ENCODE measurements around the gene WDR1. TPM values are rescaled to one million over a fixed set of nuclear protein-coding genes. Genes with fewer than 3 reads are reported as not detected.

WDR1 gene
- total and polyA plus RNA-seq, 2 of the 13 experiments (the other 11 are each of a cell fraction or from before 2014, with no cell fraction given) = 106 to 198 TPM

GRCh38 chr4:10063544-10064300, 52.9 kb downstream of the WDR1 start (continued):
- TF ChIP-seq, protein P1, sequence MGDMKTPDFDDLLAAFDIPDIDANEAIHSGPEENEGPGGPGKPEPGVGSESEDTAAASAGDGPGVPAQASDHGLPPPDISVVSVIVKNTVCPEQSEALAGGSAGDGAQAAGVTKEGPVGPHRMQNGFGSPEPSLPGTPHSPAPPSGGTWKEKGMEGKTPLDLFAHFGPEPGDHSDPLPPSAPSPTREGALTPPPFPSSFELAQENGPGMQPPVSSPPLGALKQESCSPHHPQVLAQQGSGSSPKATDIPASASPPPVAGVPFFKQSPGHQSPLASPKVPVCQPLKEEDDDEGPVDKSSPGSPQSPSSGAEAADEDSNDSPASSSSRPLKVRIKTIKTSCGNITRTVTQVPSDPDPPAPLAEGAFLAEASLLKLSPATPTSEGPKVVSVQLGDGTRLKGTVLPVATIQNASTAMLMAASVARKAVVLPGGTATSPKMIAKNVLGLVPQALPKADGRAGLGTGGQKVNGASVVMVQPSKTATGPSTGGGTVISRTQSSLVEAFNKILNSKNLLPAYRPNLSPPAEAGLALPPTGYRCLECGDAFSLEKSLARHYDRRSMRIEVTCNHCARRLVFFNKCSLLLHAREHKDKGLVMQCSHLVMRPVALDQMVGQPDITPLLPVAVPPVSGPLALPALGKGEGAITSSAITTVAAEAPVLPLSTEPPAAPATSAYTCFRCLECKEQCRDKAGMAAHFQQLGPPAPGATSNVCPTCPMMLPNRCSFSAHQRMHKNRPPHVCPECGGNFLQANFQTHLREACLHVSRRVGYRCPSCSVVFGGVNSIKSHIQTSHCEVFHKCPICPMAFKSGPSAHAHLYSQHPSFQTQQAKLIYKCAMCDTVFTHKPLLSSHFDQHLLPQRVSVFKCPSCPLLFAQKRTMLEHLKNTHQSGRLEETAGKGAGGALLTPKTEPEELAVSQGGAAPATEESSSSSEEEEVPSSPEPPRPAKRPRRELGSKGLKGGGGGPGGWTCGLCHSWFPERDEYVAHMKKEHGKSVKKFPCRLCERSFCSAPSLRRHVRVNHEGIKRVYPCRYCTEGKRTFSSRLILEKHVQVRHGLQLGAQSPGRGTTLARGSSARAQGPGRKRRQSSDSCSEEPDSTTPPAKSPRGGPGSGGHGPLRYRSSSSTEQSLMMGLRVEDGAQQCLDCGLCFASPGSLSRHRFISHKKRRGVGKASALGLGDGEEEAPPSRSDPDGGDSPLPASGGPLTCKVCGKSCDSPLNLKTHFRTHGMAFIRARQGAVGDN (CRISPR knock-in tag; IDR thresholded peaks at IDR 0.05) = peak; percentile 69
- TF ChIP-seq ZNF737 (CRISPR knock-in tag; IDR thresholded peaks at IDR 0.05; ENCODE audit: borderline replicate concordance) = no peak
- peak; percentile 66; the same call in 1 of the 2 replicates for TF ChIP-seq ZNF891 (CRISPR knock-in tag; IDR thresholded peaks at IDR 0.05)
- no peak for TF ChIP-seq CSRNP1 (CRISPR knock-in tag; IDR thresholded peaks at IDR 0.05)
- TF ChIP-seq ZNF230 (CRISPR knock-in tag; IDR thresholded peaks at IDR 0.05) = no peak
- 0 out of 2 replicates have a peak, but pooled peaks have one; percentile 22 for TF ChIP-seq ZKSCAN8 (CRISPR knock-in tag; IDR thresholded peaks at IDR 0.05; ENCODE audit: borderline replicate concordance)
- TF ChIP-seq GABPB1 (CRISPR knock-in tag; IDR thresholded peaks at IDR 0.05) = no peak
- no peak for TF ChIP-seq ZNF883 (CRISPR knock-in tag; IDR thresholded peaks at IDR 0.05; ENCODE audit: not compliant biosample characterization)
- TF ChIP-seq SALL1 (CRISPR knock-in tag; IDR thresholded peaks at IDR 0.05) = peak; percentile 39; the same call in 1 of the 2 replicates
- TF ChIP-seq REPIN1 (CRISPR knock-in tag; IDR thresholded peaks at IDR 0.05; ENCODE audit: borderline replicate concordance, low read depth) = peak; percentile 54; the same call in 1 of the 2 replicates
- TF ChIP-seq ZFP91 (CRISPR knock-in tag; IDR thresholded peaks at IDR 0.05; ENCODE audit: borderline replicate concordance) = 0 out of 2 replicates have a peak, but pooled peaks have one; percentile 26
- TF ChIP-seq PAF1 (CRISPR knock-in tag; IDR thresholded peaks at IDR 0.05) = no peak
- TF ChIP-seq, protein P2, sequence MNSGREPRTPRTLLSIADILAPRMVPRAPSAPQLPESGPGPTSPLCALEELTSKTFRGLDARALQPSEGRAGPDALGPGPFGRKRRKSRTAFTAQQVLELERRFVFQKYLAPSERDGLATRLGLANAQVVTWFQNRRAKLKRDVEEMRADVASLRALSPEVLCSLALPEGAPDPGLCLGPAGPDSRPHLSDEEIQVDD (CRISPR knock-in tag; IDR thresholded peaks at IDR 0.05; ENCODE audit: borderline replicate concordance) = no peak
- 0 out of 2 replicates have a peak, but pooled peaks have one; percentile 20 for TF ChIP-seq ZNF800 (CRISPR knock-in tag; IDR thresholded peaks at IDR 0.05)
- TF ChIP-seq MED1 (CRISPR knock-in tag; IDR thresholded peaks at IDR 0.05) = peak; percentile 38; the same call in 1 of the 2 replicates
